ENCODE measurements around the gene HECW1. TPM values are rescaled to one million over a fixed set of nuclear protein-coding genes. Genes with fewer than 3 reads are reported as not detected.

HECW1 gene
- total RNA-seq, 1 experiment from 2014 or later, result 1.8 TPM

DNA sequence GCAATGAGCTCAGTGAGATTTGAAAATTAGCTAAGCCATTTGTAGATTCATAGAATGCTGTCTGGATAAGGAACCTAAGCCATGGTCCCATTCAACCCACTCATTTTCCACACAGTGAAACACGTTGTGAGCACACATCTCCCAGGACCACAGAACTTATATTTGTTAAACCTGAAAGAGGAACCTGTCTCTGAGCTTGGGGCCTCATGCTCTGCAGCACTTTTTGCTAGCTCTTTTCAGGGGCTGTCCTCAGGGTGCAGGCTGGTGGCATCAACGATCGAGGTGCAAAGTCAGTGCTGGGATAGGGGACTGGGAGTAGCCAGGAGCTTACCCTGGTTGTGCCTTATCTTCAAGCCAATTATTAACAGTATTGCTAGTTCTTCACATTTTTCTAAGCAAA is 11.9 kb downstream of the HECW1 start:
- no peak for DNase-seq
- intact Hi-C loops (cut with micrococcal nuclease; ENCODE audit: unreplicated experiment), result no loop called here
- Histone ChIP-seq H3K27me3 (replicated peaks; ENCODE audit: control insufficient read depth, insufficient read depth, low read length) (peaks cover 1% of the 10 kb centered on the region; the same call in 1 of the 2 replicates), H3K4me3 (ENCODE audit: low read depth, low read length) (no peak overlapping the region), H3K4me1 (no peaks in the 10 kb centered on the region), H3K9me3 (no peaks in the 10 kb centered on the region), H3K36me3 (ENCODE audit: control insufficient read depth, insufficient read depth, low read length) (no peaks in the 10 kb centered on the region)
- no peak overlapping the region for H3K4me3 Mint-ChIP-seq (ENCODE audit: unreplicated experiment)
- H3K4me1 Mint-ChIP-seq (ENCODE audit: low read depth, unreplicated experiment), result no peaks in the 10 kb centered on the region
- no peaks in the 10 kb centered on the region for H3K9me3 Mint-ChIP-seq (ENCODE audit: unreplicated experiment)
- H3K27me3 Mint-ChIP-seq (ENCODE audit: insufficient read depth, unreplicated experiment), result peaks cover 15% of the 10 kb centered on the region
- no peaks in the 10 kb centered on the region for H3K36me3 Mint-ChIP-seq (ENCODE audit: insufficient read depth, unreplicated experiment)
- TF ChIP-seq, protein P1, sequence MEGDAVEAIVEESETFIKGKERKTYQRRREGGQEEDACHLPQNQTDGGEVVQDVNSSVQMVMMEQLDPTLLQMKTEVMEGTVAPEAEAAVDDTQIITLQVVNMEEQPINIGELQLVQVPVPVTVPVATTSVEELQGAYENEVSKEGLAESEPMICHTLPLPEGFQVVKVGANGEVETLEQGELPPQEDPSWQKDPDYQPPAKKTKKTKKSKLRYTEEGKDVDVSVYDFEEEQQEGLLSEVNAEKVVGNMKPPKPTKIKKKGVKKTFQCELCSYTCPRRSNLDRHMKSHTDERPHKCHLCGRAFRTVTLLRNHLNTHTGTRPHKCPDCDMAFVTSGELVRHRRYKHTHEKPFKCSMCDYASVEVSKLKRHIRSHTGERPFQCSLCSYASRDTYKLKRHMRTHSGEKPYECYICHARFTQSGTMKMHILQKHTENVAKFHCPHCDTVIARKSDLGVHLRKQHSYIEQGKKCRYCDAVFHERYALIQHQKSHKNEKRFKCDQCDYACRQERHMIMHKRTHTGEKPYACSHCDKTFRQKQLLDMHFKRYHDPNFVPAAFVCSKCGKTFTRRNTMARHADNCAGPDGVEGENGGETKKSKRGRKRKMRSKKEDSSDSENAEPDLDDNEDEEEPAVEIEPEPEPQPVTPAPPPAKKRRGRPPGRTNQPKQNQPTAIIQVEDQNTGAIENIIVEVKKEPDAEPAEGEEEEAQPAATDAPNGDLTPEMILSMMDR (IDR thresholded peaks at IDR 0.05; ENCODE audit: insufficient read depth in 1 of 2, low read depth in 1 of 2, low read length in 1 of 2, severe bottlenecking in 1 of 2, unreplicated experiment in 1 of 2), result no peak
- BruUV-seq (replicated peaks), result no TSS peak
- H3K27ac Mint-ChIP-seq (ENCODE audit: unreplicated experiment), result no peak overlapping the region
- ChIA-PET POLR2A (interaction anchor here (0.5 kb wide), 1 partner anchor 157 kb away, joined by 4 read pairs; no protein-coding TSS in a partner anchor), CTCF (no interaction called here)

DNA sequence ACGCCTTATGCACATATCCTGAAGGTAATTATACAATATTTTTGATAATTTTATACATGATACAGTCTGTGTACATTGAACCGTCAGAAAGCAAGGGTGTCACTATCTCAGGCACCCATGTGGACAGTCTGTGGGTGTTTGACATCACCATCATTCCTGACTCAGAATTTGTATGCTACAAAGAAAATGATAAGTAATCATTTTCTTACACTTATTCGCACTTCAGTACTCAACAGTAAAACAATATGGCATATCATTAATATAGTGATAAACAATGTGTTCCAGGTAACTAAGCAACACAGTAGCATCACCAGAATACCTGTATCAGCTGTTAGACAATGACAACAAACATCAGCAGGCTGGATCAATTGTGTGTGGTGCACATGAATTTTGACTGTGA is 17.9 kb downstream of the HECW1 start:
- Mint-ChIP-seq H3K27me3 (ENCODE audit: insufficient read depth, unreplicated experiment) (peaks cover 14% of the 10 kb centered on the region), H3K36me3 (ENCODE audit: insufficient read depth, unreplicated experiment) (no peaks in the 10 kb centered on the region), H3K27ac (ENCODE audit: unreplicated experiment) (no peak overlapping the region), H3K4me1 (ENCODE audit: low read depth, unreplicated experiment) (no peaks in the 10 kb centered on the region), H3K4me3 (ENCODE audit: unreplicated experiment) (no peak overlapping the region), H3K9me3 (ENCODE audit: unreplicated experiment) (no peaks in the 10 kb centered on the region)
- Histone ChIP-seq H3K27me3 (replicated peaks; ENCODE audit: control insufficient read depth, insufficient read depth, low read length) (no peaks in the 10 kb centered on the region), H3K4me1 (no peaks in the 10 kb centered on the region), H3K4me3 (ENCODE audit: low read depth, low read length) (no peak overlapping the region), H3K36me3 (ENCODE audit: control insufficient read depth, insufficient read depth, low read length) (no peaks in the 10 kb centered on the region), H3K9me3 (no peaks in the 10 kb centered on the region)
- POLR2A ChIA-PET, result no interaction called here
- CTCF ChIA-PET, result no interaction called here
- no peak for DNase-seq
- intact Hi-C loops (cut with micrococcal nuclease; ENCODE audit: unreplicated experiment), result no loop called here
- BruUV-seq (replicated peaks), result no TSS peak
- TF ChIP-seq, protein P1 (IDR thresholded peaks at IDR 0.05; ENCODE audit: insufficient read depth in 1 of 2, low read depth in 1 of 2, low read length in 1 of 2, severe bottlenecking in 1 of 2, unreplicated experiment in 1 of 2), result no peak

DNA sequence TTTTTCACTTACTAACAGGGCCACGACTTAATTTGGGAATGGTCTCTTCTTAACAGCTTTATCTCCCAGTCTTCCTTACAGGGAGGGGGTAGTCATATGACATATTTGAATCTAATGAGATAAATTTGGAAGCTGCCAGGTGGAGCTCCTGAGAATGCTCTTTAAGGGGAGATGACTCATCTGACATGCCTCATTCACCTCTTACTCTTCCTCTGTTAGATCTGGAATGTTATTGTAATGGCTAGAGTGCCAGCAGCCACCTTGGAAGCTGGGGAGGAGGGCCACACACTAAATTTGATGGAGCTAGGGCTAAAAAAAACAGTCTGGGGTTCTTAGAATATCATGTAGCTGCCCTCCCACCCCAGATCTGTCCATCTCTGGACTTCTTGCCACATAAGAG is 22.7 kb downstream of the HECW1 start:
- TF ChIP-seq, protein P1 (IDR thresholded peaks at IDR 0.05; ENCODE audit: insufficient read depth in 1 of 2, low read depth in 1 of 2, low read length in 1 of 2, severe bottlenecking in 1 of 2, unreplicated experiment in 1 of 2), result no peak
- Mint-ChIP-seq H3K27me3 (ENCODE audit: insufficient read depth, unreplicated experiment) (peaks cover 18% of the 10 kb centered on the region), H3K9me3 (ENCODE audit: unreplicated experiment) (no peaks in the 10 kb centered on the region), H3K27ac (ENCODE audit: unreplicated experiment) (no peak overlapping the region), H3K4me3 (ENCODE audit: unreplicated experiment) (no peak overlapping the region), H3K36me3 (ENCODE audit: insufficient read depth, unreplicated experiment) (no peaks in the 10 kb centered on the region), H3K4me1 (ENCODE audit: low read depth, unreplicated experiment) (peaks cover 6% of the 10 kb centered on the region)
- no peaks in the 10 kb centered on the region for H3K4me1 ChIP-seq
- CTCF ChIA-PET, result no interaction called here
- H3K9me3 ChIP-seq, result no peaks in the 10 kb centered on the region
- intact Hi-C loops (cut with micrococcal nuclease; ENCODE audit: unreplicated experiment), result no loop called here
- DNase-seq, result no peak
- no peaks in the 10 kb centered on the region for H3K36me3 ChIP-seq (ENCODE audit: control insufficient read depth, insufficient read depth, low read length)
- POLR2A ChIA-PET, result no interaction called here
- H3K4me3 ChIP-seq (ENCODE audit: low read depth, low read length), result no peak overlapping the region
- no TSS peak for BruUV-seq (replicated peaks)
- no peaks in the 10 kb centered on the region for H3K27me3 ChIP-seq (replicated peaks; ENCODE audit: control insufficient read depth, insufficient read depth, low read length)
